HG03066 (cell line): ENCODE results near the gene KCNQ4.
A peak's percentile ranks its signal among the peaks of the same experiment; 100 is the strongest.

ENCODE experiments used
- ATAC-seq: cut with Tn5 transposase; IDR thresholded peaks from one replicate; pipeline ENCODE4 v1.9.1; 2021; ENCODE audit warnings: low read depth; ENCODE audit not compliant: unreplicated experiment

Gene KCNQ4

GRCh38 chr1:40838980-40839942, 55.7 kb downstream of the KCNQ4 start:
- no peak for ATAC-seq

- ATAC-seq: no peak
Measured at GRCh38 chr1:40839943-40840335, 56.4 kb downstream of the KCNQ4 start.

DNA sequence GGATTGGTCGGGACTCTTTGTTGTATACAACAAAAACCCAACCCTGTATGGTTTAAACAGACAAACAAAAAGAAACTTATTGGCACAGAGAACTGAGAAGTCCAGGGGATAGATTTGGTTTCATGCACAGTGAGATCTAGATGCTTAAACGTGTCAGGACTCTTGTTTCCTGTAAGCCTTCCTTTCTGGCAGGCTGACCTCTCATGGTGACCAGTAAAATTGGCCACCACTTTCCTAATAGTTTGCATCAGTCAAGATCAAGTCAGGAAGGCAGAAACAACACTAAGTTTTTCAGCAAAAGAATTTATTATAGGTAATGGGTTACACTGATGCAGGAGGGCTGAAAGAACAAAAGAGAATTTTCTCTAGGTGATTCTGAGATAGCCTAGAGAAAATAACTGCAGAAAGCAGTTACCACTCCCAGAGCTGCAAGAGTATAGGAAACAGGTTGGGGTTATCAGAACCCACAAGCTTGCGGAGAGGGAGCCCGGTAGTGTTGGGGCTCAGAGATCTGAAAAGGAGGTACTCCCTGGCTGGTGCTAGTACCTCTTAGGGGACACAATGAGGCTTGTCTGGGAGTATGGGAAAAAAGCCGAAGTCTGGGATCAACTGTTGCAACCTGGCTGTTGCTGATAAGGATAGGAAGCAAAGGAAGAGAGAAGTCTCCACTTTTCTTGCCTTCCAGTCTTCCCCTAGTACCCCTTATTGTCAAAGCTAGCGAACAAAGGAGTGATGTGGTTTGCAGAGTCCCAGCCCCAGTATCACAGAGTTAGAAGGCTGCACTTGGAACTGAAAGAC, 57.1 kb downstream of the KCNQ4 start:
- ATAC-seq: no peak

DNA sequence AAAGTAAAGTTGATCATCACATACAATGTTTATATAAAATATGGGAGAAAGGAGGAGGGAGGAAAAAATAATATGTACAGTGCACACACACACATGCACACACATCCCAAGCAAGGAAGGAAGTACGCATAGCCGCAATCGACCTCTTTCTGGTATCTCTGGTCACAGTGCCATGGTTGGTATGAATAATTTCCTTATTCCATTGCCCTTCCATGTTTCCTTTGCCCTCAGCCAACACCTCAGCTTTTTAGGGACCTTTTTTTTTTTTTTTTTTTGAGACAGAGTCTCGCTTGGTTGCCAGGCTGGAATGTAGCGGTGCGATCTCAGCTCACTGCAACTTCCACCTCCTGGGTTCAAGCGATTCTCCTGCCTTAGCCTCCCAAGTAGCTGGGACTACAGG, 58.0 kb downstream of the KCNQ4 start:
- ATAC-seq: no peak

- no peak for ATAC-seq
Measured at GRCh38 chr1:40842207-40842606, 58.6 kb downstream of the KCNQ4 start.

DNA sequence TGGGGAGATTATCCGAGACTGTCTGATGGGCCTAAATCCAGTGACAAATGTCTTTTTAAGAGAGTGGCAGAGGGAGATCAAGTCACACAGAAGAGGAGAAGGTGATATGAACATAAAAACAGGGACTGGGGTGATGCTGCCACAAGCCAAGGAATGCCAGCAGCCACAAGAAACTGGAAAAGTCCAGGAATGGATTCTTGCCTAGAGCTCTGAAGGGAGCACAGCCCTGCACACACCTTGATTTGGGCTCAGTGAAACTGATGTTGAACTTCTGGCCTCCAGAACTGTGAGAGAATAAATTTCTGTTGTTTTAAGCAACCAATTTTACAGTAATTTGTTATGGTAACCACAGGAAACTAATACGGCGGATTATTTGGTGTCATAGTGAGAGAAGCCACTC, 59.1 kb downstream of the KCNQ4 start:
- no peak for ATAC-seq

DNA sequence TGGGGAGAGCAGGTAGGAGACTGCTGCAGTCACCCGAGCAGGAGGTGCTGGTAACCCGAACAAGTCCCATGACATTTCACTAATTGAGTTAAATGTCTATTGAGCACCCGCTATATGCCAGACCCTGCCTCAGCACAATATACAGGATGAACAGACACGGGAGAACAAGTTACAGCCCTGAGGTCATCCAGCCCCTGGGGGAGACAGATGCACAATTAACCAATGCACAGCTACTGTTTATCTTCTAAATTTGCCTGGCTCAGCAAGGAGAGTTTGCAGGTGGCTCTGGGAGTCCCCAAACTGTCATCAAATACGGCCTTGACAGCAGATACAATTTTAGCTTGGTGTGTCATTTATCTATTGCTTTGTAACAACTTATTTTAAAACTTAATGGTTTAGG, 60.5 kb downstream of the KCNQ4 start:
- no peak for ATAC-seq

- ATAC-seq: no peak
Measured at GRCh38 chr1:40844887-40845878, 61.6 kb downstream of the KCNQ4 start.

DNA sequence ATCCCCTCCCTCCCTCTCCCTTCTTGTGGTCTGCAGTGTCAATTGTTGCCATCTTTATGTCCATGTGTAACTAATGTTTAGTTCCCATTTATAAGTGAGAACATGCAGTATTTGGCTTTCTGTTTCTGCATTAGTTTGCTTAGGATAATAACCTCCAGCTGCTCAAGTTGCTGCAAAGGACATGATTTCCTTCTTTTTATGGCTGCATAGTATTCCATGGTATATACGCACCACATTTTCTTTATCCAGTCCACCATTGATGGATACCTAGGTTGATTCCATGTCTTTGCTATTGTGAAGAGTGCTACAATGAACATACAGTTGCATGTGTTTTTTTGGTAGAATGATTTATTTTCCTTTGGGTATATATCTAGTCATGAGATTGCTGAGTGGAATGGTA, 62.3 kb downstream of the KCNQ4 start:
- no peak for ATAC-seq

DNA sequence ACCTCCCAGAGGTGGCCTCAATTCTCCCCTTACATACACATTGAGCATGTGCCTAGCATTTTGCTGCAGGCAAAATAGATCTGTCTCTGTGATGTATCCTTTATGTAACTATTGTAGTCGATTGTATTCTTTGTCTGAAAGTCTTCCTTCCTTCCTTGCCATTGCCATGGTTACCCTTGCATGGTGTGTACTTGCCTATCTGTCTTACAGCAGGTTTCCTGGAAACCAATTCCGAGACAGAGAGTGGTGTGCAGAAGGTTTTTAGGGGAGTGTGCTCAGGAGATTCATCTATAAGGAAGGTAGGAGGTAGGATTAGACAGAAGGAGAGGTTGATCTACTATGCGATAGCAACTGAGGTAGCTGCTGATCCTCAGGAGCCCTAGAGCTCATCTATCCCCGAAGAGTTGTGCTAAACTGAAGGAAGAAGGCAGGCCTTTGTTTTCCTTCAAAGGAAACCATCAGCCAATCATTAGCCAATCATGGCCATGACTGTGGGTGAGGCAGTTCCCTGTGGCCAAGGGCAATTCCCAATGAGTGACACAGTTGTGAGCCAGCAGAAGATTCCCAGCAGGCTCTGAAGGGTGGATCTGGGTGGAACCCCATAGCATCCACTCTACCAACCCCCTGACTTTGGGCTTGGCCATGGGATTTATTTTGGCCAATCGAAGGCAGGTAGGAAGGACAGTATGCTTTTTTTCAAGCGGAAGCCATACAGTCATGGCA, 63.6 kb downstream of the KCNQ4 start:
- no peak for ATAC-seq

DNA sequence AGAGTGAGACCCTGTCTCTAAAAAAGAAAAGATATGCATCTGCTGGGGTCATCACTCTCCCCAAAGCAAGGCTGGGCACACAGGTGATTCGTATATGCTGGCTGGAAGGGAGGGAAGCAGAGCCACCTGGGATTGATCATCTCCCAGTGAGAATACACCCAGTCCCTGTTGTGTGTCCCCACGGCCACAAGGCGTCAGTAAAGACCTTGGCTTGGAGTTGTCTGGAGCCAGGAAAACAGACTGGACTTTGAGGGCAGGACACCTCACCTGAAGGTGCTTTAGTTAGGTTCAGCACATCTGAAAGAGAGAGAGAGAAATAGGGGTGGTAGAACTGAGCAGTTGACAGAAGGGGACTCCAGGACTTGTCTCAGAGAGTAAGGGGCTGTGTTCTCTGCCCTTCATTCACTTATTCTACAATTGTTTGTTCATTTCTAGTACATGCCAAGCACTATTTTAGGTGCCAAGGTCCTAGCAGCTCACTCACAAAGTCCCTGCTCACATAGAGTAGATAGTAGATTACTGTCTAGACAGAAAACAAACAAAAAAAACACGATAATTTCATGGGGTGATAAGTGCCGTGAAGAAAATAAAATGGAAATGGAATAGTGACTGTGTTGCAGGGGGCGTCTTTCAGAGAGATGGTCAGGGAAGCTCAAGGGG, 65.1 kb downstream of the KCNQ4 start:
- no peak for ATAC-seq

DNA sequence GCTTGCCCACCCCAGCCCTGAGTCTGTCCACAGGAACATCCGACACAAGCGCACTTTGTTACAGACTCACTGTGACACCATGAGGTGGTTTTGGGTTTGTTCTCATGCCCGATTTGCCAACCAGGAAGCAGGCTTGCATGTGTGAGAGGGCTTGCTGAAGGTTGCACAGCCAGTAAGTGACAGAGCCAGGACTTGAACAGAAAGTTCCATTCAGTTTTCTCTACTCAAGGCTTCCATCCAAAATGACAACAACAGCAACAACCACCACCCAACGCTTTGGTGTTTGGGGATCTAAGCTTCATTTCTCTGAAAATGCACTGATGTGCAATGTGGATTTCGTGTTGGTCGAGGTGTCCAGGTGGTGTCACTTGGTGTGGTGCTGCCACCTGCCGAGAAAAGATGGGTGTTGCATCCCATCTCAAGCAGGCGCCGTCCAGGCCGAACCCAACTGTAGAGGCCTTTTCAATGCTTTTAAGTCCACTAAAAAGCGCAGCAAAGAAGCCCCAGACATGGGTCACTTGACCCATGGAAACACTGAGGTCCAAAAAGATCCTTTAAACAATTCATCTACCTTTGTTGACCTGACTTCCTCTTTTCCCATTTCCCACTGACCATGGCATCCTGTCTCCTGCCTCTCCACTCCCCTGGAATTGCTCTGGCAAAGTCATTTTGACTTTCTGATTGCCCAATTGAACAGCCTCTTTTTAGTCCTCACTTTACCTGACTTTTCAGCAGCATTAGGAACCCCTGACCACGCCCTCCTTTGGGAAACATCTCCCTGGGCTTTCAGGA, 66.4 kb downstream of the KCNQ4 start:
- peak; percentile 66 for ATAC-seq

- no peak for ATAC-seq
Measured at GRCh38 chr1:40851643-40852042, 68.1 kb downstream of the KCNQ4 start.

DNA sequence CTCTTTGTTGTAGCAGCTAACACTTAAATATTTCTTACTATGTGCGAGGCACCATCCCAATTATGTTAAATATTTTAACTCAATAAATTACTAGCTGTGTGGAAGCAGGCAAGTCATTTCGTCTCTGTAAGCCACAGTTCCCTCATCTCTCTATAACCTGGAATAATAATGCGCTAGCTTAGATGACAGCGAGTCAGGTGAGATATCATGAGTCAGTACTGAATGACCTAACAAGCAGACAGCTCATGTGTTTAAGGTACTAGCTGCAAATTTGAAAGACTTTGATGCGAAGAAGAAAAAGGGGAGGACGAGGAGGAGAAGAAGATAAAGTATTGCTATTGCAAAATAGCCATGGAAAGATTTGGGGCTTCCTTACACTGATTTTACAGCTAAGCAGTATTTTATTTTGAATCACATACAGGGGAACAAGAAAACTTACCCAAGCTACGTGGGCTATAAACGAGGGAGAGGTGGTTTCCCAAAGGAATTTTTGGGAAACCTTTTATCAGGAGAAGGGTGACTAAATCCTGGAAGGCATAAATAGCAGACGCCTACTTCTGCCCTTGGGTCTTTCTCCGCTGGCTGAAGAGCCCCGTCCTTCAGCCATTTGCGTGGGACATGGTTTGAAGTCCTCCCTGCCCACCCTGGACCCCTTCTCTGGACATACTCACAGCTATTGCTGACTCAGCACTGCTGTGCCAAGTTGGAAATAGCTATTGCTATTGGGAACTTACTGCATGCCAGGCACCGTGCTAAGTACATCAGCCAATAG, 69.7 kb downstream of the KCNQ4 start:
- ATAC-seq: no peak

DNA sequence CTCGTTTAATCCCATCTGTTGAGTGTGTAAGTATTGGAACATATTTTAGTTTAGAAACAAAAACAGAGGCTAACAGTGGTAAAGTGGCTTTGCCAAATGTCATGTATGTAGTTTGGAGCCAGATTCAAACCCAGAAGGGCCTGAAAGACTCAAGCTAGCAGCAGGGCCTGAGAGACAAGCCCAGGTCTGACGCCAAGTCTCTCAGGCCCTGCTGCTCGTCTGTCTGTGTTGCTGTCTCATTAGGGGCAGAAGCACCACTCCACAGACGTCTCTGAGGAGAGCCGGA, 70.2 kb downstream of the KCNQ4 start:
- ATAC-seq: no peak

GRCh38 chr1:40855513-40855912, 71.9 kb downstream of the KCNQ4 start:
- ATAC-seq: no peak

- no peak for ATAC-seq
Measured at GRCh38 chr1:40856116-40856515, 72.5 kb downstream of the KCNQ4 start.
